Cortex of kidney (tissue), 1 donor: ENCODE measurements around the gene FEZF1.
"Not testable (repeated sequence)": the region's sequence is repeated elsewhere in the genome, so short reads cannot be mapped to it uniquely, and the experiment has no call there.

ENCODE experiments used
- DNase-seq: peaks from one replicate; lab custom pipeline; 2025; lab: John Stamatoyannopoulos, UW

The FEZF1 gene

DNA sequence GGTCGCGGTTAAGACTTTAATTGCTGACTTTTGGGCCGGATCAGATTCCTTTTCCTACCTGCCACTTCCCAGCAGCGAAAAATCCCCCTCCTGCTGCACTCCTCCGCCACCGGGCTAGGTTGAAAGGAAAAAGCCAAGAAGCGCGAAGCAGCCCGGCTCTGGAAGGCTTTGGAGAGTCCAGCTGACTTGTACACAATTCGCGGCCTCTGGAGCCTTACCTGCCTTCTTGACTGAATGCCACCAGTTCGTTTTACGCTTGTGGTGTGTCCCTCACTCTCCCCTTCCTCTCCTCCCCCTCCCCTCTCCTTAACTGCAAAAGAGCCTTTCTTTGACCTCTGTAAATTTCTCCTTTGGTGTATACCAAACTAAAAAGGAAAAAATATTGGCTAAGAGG, 2.7 kb upstream of the FEZF1 start:
- DNase-seq = no peak

DNA sequence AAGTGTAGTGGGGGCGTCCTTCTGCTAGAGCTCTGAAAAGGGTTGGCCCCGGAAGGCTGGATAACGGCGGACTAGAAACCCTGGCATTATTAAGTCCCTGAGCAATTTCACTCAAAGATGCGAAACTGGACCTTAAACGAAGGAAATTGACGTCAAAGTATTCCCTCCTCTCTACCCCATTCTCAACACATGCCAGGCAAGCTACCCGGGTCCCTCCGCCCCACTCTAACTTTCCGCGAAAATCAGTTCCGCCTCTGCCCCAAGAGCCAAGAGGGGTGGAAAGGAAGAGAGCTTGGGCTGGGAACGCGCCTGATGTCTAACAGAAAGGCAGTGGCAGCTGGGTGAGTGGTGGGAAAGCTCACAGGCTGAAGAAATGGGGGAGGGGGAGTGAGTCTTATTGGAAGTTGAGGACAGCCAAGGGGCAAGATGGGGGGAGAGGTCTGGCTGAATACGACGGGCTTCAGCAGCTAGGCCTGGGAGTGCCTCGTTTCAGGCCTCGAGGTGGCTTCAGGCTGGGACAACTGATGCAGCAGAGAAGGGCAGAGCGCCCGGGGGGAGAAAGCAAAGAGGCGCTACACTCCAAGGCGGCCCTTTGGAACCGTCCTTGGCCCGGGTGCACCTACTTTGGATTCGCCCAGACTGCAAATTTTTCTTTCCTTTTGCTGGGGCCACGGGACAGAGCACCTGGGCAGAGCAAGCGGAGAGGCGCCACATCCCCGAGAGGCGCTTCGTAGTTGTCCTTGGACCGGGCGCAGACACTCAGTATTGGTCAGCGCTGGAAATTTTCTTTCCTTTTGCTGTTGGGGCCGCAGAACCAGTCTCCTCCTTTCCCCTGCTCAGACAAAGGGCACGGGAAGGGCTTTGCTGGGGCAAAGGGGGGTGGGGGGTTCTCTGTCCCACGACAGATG, 2.0 kb upstream of the FEZF1 start:
- DNase-seq = no peak

DNA sequence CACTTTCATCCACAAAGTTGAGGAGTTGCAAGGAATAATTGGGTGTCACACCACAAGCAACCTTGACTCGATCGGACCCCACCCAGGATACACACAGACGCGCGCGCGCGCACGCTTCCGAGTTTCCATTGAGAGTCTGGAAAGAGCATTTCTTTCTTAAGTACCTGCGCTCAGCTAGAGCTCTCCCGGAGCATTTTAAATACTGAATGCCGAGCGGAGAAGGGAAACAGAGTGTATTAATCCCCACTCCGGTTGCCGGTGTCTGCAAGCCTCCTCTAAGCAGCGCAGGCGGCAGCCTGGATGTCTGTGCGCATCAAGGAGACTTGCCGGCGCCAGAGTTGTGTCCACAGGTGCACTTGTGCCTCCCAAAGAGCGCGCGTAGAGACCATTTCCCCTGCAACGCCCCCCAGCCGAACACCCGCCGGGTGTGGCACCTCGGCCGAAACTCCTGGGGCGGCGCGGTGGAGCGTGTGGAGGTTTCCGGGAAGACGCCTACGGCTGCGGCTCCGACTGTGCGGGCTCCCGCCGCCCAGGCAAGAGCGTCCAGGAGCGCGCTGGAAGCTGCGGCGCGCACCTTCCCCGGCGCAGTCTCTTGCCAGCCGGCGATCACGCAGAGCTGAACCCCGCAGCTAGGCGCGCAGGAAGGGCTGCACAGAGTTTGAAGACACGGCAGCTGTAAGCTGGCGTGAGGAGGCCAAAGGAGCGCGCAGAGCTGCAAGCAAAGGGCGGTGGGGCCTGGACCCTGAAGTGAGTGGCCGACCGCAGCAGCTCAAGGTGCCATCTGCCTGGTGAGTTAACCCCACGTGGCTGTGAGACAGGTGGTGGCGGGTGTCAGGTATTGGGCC, 1.1 kb upstream of the FEZF1 start:
- DNase-seq = no peak

DNA sequence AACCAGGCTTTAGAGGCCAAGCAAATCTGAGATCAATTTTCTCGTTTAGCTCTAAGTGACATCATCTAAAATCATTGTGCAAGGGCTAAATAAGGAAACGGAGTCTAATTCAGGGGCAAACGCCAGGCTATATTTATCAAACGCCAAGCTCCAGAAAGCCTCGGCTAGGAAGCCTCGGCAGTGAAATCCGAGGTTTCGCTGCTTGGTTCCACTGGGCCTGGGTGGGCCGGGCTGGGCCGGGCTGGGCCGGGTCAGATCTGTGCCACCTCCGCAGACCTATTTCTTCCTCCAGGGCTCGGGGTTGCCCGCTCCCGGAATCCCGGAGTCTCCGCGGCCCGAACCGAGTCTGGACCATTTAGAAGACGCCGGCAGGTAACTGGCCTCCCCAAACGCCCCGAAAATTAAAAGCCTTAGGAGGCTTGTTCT, 459 bp upstream of the FEZF1 start:
- DNase-seq = no peak

DNA sequence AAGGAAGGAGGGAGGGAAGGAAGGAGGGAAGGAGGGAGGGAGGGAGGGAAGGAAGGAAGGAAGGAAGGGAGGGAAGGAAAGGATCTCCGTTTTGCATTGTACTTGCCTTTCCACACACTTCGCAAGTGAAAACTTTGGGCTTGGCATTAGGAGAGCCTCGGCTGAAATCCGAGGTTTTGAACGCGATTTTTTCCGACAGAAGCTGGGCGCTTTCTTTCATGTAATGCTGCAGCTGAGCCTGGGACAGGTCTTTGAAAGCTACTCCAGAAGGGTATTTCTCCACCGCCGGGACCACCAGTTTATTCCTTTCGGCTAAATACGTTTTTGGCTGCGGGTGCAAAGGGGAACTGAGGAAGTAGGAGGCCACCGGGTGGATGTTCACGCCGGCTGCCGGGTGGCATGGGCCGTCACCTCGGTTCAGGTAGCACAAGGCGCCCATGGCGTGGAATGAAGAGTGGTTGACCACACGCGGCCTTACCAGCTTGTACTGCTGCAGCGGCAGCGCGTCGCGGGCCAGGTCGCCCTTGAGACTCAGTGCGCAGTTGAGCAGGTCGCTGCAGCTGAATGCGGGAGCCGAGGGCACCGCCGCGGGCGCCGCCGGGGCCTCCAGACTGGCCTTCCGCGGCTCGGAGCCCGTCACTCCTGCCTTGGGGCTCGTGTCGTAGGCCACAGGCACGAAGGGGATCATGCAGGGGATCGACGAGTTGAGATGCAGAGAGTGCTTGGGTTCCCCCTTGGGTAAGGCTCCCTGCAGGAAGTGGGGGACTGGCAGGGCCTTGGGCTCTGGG, 825 bp downstream of the FEZF1 start:
- DNase-seq = no peak

DNA sequence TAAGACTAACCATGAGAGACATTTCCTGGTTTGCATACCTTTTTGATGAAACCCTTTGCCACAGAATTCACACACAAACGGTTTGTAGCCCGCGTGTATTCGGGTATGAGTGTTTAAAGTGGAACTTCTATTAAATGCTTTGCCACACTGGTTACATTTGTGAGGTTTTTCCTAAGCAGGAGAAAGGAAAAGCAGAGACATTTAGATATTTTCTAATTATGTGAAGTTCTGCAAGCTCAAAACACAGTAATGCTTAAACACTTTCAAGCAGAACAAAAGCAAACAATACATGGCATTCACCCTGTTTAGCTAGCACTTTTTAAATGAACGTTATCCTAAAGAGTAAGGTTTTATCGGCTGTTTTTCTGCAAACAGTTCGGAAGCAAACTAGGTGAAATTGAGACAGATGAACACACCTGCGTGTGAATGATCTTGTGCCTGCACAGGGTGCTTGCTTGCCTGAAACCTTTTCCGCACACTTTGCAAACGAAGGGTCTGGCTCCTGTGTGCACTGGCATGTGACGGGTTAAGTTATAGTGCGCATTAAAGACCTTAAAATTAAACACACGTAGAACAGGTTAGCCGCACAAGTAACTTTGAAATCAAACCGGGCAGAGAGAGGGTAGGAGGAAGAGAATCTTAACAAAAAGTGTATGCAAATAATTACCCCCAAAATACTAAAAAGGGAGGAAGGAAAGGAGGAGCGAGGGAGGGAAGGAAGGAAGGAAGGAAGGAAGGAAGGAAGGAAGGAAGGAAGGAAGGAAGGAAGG, 1.6 kb downstream of the FEZF1 start:
- no peak for DNase-seq

DNA sequence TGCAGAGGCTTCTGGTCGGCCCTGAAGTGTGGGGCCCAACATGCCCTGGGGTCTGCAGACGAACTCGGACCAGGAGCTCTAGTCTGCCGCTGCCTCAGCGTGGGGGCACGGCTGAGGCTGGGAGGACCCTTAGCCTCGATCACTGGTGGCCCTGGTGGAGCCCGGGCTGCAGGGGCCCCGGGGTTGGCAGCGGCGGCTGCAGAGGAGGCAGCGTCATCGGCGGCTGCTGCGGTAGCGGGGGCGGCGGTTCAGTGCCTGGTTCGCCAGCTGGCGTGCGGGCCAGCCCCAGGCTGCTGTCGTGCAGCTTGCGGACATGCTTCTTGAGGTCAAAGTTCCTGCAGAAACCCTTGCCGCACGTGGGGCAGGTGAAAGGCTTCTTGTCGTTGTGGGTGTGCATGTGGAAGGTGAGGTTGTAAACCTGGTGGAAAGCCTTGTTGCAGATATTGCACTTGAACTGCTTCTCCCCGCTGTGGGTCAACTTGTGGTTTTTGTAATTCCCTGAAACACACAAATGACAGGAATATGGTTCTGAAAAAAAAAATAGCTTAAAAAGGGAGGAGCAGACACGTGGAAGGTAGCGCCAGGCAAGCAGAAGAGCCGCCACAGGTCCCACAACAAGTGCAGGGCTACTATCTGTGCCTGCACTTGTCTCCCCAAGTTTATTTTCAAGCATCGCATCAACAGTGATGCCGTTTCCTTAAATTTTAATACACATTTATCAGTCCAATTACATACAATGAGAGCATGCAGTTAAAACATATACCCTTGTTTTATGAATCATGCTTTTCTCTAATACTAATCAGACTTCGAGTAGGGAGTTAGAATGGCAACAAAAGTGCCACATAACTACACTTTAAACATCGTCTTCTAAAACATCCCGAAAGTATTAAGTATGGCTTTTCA, 2.4 kb downstream of the FEZF1 start:
- DNase-seq = no peak

DNA sequence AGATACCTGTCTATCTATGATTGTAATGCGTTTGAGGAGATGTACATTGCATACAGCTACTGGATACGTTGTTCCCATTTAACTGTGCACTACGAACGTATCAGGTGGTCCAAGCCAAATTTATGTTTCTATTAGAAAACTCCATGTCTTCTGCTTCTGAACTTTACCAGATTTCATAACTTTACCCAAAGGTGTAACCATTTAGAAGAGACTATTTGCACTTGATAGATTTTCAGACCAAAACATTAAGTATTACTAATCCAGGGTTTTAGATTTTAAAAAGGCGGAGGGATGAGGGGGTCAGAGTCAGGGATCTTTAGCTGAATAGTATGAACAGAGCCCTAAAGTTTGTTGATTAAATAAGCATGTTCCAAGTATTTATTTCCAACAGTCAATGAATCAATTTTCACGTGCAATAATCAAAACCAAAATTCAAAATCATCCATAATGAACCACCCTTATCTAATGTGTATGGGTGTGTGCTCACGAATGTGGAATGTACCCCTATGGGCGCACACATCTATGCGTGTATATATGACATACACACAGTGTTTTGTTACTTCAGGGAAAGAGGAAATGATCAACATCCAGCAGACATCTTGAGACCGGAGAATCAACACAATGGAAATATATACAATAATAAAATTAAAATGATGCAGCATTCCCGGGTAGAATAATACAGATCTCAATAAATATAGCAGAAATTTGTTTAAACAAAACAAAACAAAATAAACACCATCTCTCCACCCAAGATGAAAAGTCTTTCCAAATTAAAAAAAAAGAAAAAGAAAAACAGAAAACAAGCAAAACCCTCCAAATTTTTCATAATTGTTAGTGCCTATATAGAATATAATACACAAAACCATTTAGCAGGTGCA, 3.4 kb downstream of the FEZF1 start:
- no peak for DNase-seq

DNA sequence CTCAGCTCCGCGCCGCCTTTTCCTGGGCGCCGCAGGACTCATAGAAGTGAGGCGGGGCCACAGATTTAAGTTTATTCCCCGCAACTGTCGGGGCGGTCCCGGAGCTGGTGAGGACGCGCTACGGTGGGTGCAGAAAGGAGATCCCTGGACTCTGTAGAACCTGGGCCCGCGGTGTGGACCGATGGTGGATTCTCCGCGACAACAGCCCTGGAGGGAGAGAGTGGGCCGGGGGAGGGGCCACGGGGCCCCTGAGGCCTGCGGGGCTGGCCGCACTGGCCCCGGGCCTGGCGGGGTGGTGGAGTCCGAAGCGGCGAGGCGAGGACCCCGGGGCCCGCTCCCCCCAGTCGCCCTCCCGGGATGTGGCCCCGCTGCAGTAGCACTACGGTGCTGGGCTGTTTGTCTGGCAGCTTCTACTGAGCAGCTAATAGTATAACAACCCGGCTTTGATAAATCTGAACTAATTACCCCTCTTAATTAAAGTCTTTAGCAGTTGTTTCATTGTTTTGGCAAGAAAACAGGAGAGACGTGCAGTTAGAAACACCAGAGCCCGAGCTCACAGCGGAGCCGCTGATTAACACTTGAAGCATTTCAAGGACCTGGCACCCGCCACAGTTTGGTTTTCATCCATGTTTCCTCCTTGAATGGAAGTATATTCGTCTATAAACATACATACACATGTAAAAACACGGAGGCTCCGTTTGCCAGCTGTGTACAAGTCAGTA, 4.2 kb downstream of the FEZF1 start:
- DNase-seq = no peak

DNA sequence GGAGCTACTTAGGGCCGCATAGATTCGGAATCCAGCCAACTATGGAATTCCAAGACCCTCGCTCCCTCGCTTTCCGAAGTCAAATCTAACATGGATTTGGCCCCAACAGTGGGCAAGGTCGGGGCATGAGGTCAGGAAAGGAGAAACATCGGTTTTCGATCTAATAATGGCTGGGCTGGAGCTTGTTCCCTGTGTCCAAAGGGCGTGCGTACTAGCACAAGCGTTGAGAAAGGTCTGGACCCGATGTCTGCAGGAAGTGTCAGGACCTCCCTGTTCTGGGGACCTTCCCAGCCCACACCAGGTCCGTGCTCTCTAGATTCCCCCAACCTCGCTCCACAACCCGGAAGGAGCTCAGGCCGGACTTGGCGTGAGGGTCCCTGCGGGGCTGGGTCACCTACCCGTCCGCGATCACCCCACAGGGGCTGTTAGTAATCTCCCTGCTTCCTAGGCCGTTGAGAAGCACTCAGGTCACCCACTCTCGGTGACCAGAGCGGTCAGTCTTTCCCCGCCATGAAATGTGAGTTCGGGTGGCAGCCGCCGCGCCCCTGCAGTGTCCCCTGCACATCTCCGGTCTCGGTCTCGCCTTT, 4.8 kb downstream of the FEZF1 start:
- no peak for DNase-seq

DNA sequence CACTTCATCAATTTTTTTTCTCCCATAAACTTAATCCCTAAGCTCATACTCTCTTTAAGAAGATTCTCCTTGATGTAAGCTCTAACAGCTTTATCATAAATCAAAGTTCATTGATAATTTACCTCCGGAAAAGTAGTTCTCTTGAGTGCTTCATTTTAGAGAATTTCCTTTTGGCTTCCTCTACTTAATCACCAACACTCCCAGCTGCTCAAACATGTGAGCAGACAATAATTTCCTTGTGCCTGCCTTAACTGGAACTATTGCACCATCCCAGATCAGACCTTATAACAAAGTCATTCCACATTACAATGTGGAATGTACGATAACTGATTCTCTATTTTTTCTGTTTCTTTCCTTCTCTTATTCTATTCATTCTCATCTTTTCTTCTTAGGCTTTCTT, 5.9 kb downstream of the FEZF1 start:
- DNase-seq = no peak

DNA sequence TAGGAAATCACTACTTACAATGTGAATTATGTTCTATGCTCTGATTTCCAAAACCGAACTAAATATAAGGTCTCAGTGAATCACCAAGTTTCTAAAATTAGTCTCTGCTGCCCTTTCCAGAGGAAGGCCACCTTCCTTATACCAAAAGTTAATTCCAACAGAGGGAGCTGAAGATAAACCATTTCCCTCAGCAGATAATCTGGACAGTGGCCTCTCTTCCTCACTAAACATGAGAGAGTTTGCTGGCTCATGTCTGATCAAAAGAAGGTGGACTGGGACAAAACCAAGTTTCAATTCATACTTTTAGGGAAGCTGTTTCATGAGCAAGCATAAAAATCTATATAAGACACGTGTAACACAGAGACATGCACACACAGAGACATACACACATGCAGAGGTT, 6.4 kb downstream of the FEZF1 start:
- no peak for DNase-seq

DNA sequence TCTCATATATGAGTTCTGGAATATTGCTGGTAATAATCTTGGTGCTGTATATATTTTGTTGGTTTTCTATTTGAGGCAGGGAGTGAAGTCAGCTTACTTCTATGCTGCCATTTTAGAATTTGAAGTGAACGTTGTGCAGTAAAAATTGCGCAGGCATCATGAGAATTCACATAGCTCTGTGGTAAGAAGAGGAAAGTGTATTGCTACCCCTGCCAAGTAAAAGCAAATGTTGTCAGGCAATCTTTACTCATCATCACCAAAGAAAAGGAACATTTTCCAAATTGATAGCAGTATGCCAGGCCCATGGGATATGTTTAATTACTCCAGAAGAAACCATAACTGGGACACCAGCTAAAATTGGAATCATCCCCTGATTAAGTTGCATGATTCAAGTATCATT, 13.4 kb downstream of the FEZF1 start:
- no peak for DNase-seq

DNA sequence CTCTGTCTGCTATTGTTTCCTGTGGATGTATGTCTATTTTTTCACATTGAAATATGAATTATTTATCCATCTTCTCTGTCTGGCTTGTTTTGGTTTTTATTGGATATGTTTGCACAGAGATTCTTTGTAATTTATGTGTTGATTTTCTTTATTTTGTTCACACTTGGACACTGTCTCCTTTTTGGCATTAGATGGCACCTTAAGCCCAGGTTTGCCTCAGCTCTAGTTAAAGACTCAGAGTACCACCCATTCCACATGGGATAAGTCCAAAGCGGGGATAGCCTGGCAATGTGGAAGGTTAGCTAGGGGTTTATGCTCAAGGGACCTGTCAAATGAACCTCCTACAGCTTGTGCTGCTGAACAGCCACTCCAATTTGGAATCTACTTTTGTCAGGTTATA, 14.1 kb downstream of the FEZF1 start:
- DNase-seq = no peak

DNA sequence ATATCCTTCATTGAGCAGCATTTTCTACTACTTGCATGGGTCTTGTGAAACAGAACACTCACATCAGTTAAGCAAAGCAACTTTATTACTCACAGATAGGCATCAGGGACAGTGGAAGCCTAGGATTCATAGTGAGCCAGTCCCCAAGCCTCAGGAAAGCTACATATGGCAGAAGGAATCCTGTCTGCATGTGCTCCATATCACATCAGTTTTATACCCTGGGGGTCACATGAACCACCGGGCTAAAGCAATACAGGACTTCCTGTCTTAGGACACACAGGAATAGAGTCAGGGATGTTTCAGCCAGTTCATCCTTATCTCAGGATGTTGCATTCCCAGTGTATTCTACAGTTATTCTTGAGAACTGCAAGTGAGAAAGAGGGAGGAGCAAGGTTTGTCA, 15.1 kb downstream of the FEZF1 start:
- no peak for DNase-seq

DNA sequence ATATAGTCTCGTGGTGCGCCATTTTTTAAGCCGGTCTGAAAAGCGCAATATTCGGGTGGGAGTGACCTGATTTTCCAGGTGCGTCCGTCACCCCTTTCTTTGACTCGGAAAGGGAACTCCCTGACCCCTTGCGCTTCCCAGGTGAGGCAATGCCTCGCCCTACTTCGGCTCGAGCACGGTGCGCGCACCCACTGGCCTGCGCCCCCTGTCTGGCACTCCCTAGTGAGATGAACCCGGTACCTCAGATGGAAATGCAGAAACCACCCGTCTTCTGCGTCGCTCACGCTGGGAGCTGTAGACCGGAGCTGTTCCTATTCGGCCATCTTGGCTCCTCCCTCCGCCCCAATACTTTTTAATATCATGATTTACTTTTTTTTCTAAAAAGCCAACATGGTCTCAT, 19.9 kb downstream of the FEZF1 start:
- not testable (repeated sequence) for DNase-seq

DNA sequence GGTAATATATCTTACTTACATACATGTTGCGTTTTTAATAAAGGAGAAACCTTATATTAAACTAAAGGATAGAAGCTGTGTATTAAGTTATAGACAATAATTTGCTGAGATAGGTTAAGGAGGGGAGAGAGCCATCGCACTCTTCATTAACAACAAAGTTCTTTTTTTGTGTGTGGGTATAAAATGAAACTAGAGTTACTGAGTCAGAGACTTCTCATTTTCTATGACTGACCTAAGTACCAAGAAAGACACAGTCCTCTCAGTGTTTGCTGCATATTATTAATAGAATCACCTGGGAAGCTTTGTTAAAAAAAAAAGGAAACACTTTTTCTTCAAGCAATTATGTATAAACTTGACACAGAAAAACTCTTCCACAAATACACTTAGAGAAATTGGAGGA, 31.4 kb downstream of the FEZF1 start:
- DNase-seq = no peak

DNA sequence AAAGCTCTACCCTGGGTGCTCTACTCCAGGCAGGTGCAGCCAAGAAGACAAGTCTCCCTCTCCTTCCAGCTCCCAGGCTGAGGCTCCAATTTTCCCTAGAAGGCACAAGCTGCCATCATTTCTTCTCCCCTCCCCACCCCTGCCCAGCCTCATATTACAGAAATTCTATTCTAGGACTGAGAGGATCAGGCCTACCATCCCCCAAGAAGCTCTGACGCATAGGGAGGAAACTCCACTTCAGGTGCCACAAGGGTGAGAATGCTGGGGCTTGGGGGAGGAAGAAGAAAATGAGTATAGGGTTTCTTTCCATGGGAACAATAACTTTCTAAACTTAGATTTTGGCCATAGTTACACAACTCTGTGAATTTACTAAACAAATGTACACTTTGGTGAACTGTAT, 35.3 kb downstream of the FEZF1 start:
- DNase-seq = no peak
